GM12892 (cell line): Measurements from ENCODE around the gene FNDC5.

Experiments used
- POLR2A ChIP-seq: IDR thresholded peaks from 2 replicates; pipeline ENCODE4 v1.6.1; 2011; ENCODE audit warnings: low read depth, low read length, control low read depth
- POLR2AphosphoS5 ChIP-seq: IDR thresholded peaks from 2 replicates; pipeline ENCODE4 v1.6.1; 2011; ENCODE audit warnings: low read depth, low read length, control low read depth
- TAF1 ChIP-seq: IDR thresholded peaks from 2 replicates; pipeline ENCODE4 v1.6.1; 2011; ENCODE audit warnings: low read depth, mild to moderate bottlenecking, control low read depth, low read length, borderline replicate concordance

DNA sequence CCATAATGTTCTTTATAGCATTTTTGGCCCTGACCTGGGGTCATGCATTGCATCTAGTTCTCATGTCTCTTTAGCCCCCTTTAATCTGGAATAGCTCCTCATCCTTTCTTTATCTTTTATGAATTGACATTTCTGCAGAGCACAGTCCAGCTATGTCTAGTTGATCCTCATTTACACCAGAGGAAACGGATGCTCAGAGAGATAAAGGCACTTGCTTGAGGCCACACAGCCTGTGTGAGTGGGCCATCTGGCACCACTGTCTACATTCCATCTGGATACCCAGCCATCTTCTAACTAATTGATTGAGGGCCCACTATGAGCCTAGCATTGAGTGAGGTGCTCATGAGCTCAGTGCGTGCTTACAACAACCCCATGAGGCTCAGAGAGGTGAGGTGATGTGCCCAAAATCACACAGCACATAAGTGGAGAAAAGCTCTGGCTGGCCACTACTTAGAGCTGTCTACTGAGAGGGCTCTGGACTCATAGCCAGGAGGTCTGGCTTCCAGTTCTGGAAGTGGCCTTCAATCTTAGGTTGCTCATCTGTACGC is 19.1 kb upstream of the FNDC5 start:
- TF ChIP-seq POLR2A (no peak), POLR2AphosphoS5 (no peak), TAF1 (no peak)
